Ammon's horn (tissue), 1 donor: Measurements from ENCODE around the gene SAE1.
A peak's percentile ranks its signal among the peaks of the same experiment; 100 is the strongest.
"Not testable (repeated sequence)": the region's sequence is repeated elsewhere in the genome, so short reads cannot be mapped to it uniquely, and the experiment has no call there.

Source experiments
- DNase-seq: peaks from one replicate; pipeline ENCODE4 v3.0.0-alpha.2; 2016; ENCODE audit warnings: low spot score

Gene SAE1

GRCh38 chr19:47130120-47130588, 481 bp upstream of the SAE1 start:
- DNase-seq, result no peak

GRCh38 chr19:47132194-47132852, 1.7 kb downstream of the SAE1 start:
- DNase-seq, result no peak

GRCh38 chr19:47133021-47133471, 2.4 kb downstream of the SAE1 start:
- DNase-seq, result no peak

GRCh38 chr19:47134545-47134944, 3.9 kb downstream of the SAE1 start:
- no peak for DNase-seq

GRCh38 chr19:47135156-47135555, 4.5 kb downstream of the SAE1 start:
- no peak for DNase-seq

- not testable (repeated sequence) for DNase-seq
These were observed 10.6 kb downstream of the SAE1 start for GRCh38 chr19:47141252-47141651.

GRCh38 chr19:47141695-47142094, 11.1 kb downstream of the SAE1 start:
- no peak for DNase-seq

- no peak for DNase-seq
These were observed 12.1 kb downstream of the SAE1 start for GRCh38 chr19:47142779-47143178.

GRCh38 chr19:47143322-47144073, 12.9 kb downstream of the SAE1 start:
- DNase-seq, result no peak

GRCh38 chr19:47144630-47145029, 14.0 kb downstream of the SAE1 start:
- no peak for DNase-seq

GRCh38 chr19:47145639-47146486, 15.2 kb downstream of the SAE1 start:
- DNase-seq, result no peak

GRCh38 chr19:47146920-47147319, 16.3 kb downstream of the SAE1 start:
- no peak for DNase-seq

- no peak for DNase-seq
These were observed 21.0 kb downstream of the SAE1 start for GRCh38 chr19:47151627-47152026.

- DNase-seq, result no peak
These were observed 21.6 kb downstream of the SAE1 start for GRCh38 chr19:47152205-47152604.

GRCh38 chr19:47152632-47153031, 22.0 kb downstream of the SAE1 start:
- no peak for DNase-seq

- DNase-seq, result no peak
These were observed 22.6 kb downstream of the SAE1 start for GRCh38 chr19:47153266-47153665.

- no peak for DNase-seq
These were observed 24.5 kb downstream of the SAE1 start for GRCh38 chr19:47155148-47155547.

- DNase-seq, result no peak
These were observed 26.3 kb downstream of the SAE1 start for GRCh38 chr19:47156861-47157430.

- peak; percentile 32 for DNase-seq
These were observed 27.0 kb downstream of the SAE1 start for GRCh38 chr19:47157431-47158321.

GRCh38 chr19:47158367-47158791, 27.7 kb downstream of the SAE1 start:
- DNase-seq, result no peak

GRCh38 chr19:47158879-47159503, 28.4 kb downstream of the SAE1 start:
- DNase-seq, result no peak
